ENCODE results near the gene AGTR1. TPM values are rescaled to one million over a fixed set of nuclear protein-coding genes. Genes with fewer than 3 reads are reported as not detected.

The AGTR1 gene
- total and polyA plus RNA-seq, 2 of the 13 experiments (the other 11 are each of a cell fraction or from before 2014, with no cell fraction given) = 0.64 to 1.5 TPM

DNA sequence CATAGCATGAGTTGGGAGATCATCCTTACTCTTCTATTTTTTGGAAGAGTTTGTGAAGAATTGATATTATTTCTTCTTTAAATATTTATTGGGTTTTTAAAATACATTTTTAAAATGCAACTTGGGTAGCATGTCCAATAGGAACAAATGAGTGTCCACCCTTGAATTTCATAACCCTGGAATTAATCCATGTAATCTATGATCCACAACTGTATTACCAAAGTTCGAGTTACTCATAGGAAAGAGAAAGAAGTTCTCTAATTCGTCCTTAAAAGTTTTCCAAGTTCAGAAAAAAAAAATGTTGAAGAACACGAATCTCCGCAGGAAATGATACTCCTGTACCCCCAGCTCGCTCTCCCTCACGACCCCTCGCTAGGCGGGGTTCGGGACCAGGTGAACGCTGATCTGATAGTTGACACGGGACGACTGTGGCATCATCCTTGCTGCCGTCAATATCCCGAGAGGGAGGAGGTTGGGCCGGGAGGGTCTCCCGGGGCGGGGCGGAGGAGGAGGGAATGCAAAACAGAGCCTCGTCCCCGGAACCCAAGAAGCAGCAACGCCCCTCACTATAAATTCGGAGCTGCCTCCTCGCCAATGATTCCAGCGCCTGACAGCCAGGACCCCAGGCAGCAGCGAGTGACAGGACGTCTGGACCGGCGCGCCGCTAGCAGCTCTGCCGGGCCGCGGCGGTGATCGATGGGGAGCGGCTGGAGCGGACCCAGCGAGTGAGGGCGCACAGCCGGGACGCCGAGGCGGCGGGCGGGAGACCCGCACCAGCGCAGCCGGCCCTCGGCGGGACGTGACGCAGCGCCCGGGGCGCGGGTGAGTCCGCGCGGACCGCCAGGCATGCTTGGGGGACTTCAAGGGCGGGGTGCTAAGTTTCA, at the start of gene AGTR1 (continued):
- TF ChIP-seq PTBP1 (IDR thresholded peaks at IDR 0.05; ENCODE audit: low read depth, low read length, poor library complexity, severe bottlenecking) (no peak), ZNF780A (CRISPR knock-in tag; IDR thresholded peaks at IDR 0.05) (no peak), ZSCAN31 (CRISPR knock-in tag; IDR thresholded peaks at IDR 0.05; ENCODE audit: low read depth) (peak; percentile 39; the same call in 1 of the 2 replicates), MXI1 (IDR thresholded peaks at IDR 0.05; ENCODE audit: borderline replicate concordance, low read depth, low read length) (no peak), SRY (CRISPR knock-in tag; IDR thresholded peaks at IDR 0.05) (peak; percentile 56; the same call in 1 of the 2 replicates), SKI (IDR thresholded peaks at IDR 0.05; ENCODE audit: partially characterized antibody) (peak; percentile 17), BORCS8-MEF2B (CRISPR knock-in tag; IDR thresholded peaks at IDR 0.05) (0 out of 2 replicates have a peak, but pooled peaks have one; percentile 20), ZFP36 (IDR thresholded peaks at IDR 0.05; ENCODE audit: borderline replicate concordance, low read depth, low read length, partially characterized antibody) (no peak), ZFP36L2 (CRISPR knock-in tag; IDR thresholded peaks at IDR 0.05) (no peak), NBN (conservative IDR thresholded peaks at IDR 0.05) (no peak), HOXD1 (CRISPR knock-in tag; IDR thresholded peaks at IDR 0.05) (no peak), SIX4 (CRISPR knock-in tag; IDR thresholded peaks at IDR 0.05) (no peak), ZFY (CRISPR knock-in tag; IDR thresholded peaks at IDR 0.05) (no peak), SOX13 (IDR thresholded peaks at IDR 0.05) (no peak), SOX13 (CRISPR knock-in tag; conservative IDR thresholded peaks at IDR 0.05 in 1 of 2, IDR thresholded peaks at IDR 0.05 in 1 of 2) (no peak)
- TF ChIP-seq, protein P1, sequence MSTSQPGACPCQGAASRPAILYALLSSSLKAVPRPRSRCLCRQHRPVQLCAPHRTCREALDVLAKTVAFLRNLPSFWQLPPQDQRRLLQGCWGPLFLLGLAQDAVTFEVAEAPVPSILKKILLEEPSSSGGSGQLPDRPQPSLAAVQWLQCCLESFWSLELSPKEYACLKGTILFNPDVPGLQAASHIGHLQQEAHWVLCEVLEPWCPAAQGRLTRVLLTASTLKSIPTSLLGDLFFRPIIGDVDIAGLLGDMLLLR (CRISPR knock-in tag; IDR thresholded peaks at IDR 0.05) = no peak
- TF ChIP-seq, protein P2, sequence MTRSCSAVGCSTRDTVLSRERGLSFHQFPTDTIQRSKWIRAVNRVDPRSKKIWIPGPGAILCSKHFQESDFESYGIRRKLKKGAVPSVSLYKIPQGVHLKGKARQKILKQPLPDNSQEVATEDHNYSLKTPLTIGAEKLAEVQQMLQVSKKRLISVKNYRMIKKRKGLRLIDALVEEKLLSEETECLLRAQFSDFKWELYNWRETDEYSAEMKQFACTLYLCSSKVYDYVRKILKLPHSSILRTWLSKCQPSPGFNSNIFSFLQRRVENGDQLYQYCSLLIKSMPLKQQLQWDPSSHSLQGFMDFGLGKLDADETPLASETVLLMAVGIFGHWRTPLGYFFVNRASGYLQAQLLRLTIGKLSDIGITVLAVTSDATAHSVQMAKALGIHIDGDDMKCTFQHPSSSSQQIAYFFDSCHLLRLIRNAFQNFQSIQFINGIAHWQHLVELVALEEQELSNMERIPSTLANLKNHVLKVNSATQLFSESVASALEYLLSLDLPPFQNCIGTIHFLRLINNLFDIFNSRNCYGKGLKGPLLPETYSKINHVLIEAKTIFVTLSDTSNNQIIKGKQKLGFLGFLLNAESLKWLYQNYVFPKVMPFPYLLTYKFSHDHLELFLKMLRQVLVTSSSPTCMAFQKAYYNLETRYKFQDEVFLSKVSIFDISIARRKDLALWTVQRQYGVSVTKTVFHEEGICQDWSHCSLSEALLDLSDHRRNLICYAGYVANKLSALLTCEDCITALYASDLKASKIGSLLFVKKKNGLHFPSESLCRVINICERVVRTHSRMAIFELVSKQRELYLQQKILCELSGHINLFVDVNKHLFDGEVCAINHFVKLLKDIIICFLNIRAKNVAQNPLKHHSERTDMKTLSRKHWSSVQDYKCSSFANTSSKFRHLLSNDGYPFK (CRISPR knock-in tag; IDR thresholded peaks at IDR 0.05; ENCODE audit: borderline replicate concordance) = no peak
- TF ChIP-seq, protein P3, sequence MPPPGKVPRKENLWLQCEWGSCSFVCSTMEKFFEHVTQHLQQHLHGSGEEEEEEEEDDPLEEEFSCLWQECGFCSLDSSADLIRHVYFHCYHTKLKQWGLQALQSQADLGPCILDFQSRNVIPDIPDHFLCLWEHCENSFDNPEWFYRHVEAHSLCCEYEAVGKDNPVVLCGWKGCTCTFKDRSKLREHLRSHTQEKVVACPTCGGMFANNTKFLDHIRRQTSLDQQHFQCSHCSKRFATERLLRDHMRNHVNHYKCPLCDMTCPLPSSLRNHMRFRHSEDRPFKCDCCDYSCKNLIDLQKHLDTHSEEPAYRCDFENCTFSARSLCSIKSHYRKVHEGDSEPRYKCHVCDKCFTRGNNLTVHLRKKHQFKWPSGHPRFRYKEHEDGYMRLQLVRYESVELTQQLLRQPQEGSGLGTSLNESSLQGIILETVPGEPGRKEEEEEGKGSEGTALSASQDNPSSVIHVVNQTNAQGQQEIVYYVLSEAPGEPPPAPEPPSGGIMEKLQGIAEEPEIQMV (CRISPR knock-in tag; IDR thresholded peaks at IDR 0.05; ENCODE audit: low read depth) = 0 out of 2 replicates have a peak, but pooled peaks have one; percentile 32
- TF ChIP-seq, protein P4, sequence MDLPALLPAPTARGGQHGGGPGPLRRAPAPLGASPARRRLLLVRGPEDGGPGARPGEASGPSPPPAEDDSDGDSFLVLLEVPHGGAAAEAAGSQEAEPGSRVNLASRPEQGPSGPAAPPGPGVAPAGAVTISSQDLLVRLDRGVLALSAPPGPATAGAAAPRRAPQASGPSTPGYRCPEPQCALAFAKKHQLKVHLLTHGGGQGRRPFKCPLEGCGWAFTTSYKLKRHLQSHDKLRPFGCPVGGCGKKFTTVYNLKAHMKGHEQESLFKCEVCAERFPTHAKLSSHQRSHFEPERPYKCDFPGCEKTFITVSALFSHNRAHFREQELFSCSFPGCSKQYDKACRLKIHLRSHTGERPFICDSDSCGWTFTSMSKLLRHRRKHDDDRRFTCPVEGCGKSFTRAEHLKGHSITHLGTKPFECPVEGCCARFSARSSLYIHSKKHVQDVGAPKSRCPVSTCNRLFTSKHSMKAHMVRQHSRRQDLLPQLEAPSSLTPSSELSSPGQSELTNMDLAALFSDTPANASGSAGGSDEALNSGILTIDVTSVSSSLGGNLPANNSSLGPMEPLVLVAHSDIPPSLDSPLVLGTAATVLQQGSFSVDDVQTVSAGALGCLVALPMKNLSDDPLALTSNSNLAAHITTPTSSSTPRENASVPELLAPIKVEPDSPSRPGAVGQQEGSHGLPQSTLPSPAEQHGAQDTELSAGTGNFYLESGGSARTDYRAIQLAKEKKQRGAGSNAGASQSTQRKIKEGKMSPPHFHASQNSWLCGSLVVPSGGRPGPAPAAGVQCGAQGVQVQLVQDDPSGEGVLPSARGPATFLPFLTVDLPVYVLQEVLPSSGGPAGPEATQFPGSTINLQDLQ (CRISPR knock-in tag; IDR thresholded peaks at IDR 0.05) = no peak
- TF ChIP-seq, protein P5, sequence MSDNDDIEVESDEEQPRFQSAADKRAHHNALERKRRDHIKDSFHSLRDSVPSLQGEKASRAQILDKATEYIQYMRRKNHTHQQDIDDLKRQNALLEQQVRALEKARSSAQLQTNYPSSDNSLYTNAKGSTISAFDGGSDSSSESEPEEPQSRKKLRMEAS (IDR thresholded peaks at IDR 0.05) = peak; percentile 62; the same call in 1 of the 2 replicates
